Eye (tissue), 1 donor: ENCODE data around the gene KBTBD12.

Experiments used
- DNase-seq: peaks from one replicate; pipeline ENCODE4 v3.0.0-alpha.2; 2015

Gene KBTBD12

GRCh38 chr3:127988770-127989557 lies 73.9 kb downstream of the KBTBD12 start:
- DNase-seq, result no peak

GRCh38 chr3:127990051-127990450 lies 75.0 kb downstream of the KBTBD12 start:
- DNase-seq, result no peak

GRCh38 chr3:127990461-127990860 lies 75.4 kb downstream of the KBTBD12 start:
- no peak for DNase-seq

DNA sequence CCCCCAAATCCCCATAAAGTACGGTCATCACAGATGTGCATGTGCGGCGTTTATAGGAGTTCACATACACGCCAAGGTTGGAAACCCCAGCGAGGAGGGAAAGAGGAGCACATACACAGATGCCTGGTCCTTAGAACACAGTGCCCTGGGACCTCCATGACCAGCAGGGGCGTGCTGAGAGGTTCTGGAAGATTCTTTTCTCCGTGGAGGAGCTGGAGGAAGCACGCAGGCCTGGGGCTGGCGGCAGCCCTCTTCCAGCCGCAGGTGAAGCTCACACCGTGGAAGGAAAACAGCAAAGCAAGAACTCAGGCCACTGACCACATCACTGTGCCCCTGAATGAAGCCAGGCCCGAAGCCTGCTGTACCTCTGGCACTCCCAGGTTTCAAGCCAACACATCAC lies 76.2 kb downstream of the KBTBD12 start:
- no peak for DNase-seq

- DNase-seq, result no peak
These were observed 76.6 kb downstream of the KBTBD12 start for GRCh38 chr3:127991681-127992080.

GRCh38 chr3:127992127-127992526 lies 77.1 kb downstream of the KBTBD12 start:
- no peak for DNase-seq

GRCh38 chr3:127994011-127994410 lies 79.0 kb downstream of the KBTBD12 start:
- DNase-seq, result no peak

- DNase-seq, result no peak
These were observed 82.0 kb downstream of the KBTBD12 start for GRCh38 chr3:127997016-127997415.

DNA sequence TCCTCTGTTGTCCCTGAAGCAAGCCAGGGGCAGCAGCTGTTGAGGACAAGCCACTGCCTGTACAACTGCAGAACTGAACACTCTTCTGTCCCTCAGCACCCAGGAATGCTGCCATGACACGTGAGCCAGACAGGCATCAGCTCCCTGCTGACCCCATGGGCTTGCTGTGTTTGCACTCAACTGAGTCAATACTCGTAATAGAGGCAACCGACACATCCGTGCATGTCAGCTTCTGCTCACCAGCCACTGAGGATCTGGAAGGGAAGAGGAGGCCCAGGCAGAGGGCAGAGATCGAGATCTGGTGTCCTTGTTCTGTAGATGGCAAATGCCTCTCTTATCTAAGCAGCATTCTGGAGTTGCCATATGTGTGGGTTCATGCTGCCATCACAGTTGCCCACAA lies 82.9 kb downstream of the KBTBD12 start:
- peak; percentile 23 for DNase-seq

DNA sequence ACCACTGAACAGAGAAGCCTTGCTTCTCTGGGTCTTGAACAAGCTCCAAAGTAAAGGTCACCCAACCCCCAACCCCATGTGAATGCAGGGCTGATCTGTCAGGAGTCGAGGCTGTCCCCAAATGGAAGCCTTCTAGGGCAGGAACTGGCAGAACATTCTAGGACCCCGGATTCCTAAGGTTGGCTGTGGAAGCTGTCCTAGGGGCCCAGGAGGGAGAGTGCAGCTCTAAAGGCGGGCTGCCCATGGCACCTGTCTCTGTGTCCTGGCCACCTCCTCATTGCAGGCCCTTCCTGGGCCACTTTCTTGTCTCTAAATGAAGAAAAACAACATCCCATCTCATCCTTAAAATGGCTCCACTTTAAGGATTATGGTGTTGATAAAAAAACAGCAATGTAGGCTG lies 83.6 kb downstream of the KBTBD12 start:
- DNase-seq, result no peak

GRCh38 chr3:127999509-128000106 lies 84.6 kb downstream of the KBTBD12 start:
- no peak for DNase-seq

DNA sequence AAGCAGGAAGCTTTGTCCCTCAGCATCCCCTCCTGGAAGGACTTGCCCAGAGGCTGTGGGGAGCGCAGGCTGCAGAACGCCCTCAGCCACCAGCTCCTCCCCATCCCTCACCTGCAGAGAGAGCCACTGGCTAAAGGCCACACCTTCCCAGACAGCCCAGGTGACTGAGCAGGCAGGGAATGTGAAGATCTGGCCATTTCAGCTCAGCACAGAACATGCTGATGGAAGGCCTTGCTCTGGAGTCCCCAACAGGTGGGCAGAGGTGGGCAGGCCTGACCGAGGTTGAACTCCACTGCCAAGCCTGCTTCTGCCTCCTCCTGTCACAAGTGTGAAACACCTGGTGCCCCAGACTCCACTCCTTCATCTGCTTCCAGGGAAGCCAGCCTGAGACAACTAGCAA lies 86.5 kb downstream of the KBTBD12 start:
- DNase-seq, result no peak

DNA sequence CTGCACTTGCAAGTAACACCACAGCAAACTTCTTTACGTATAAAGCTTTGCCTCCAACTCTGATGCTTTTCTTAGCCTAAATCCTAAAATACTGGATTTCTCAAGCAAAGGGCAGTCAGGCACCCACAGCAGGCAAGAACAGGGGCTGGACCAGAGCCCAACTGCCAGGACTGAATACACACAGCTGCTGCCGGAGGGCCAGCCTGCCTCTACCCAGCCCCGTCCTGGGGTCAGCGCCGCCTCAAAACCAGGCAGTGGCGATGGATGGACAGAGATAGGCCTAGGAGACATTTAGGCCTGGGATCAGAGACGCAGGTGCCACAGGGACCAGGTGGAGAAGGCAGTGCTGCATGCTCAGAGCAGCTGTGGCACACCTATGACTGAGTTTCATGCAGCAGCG lies 89.6 kb downstream of the KBTBD12 start:
- DNase-seq, result no peak

- peak; percentile 72 for DNase-seq
These were observed 91.3 kb downstream of the KBTBD12 start for GRCh38 chr3:128006061-128007032.

DNA sequence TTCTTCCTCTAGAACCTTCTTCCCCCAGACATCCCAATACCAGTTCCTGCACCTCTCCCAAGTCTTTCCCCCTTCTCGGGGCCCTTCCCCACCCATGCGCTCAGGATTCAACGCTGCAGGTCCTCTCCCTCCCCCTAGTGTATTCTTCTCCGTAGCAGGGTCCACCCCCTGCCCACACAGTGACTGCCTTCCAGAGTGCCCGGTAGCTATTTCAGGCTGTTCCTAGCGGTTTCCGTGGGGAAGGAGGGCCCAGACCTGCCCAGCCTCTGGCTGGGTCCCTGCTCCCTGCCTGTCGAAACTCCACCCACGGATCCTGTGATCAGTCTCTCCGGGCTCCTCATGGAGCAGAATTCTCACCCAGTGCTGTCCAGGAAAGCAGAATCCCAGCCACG lies 92.0 kb downstream of the KBTBD12 start:
- peak; percentile 10 for DNase-seq

DNA sequence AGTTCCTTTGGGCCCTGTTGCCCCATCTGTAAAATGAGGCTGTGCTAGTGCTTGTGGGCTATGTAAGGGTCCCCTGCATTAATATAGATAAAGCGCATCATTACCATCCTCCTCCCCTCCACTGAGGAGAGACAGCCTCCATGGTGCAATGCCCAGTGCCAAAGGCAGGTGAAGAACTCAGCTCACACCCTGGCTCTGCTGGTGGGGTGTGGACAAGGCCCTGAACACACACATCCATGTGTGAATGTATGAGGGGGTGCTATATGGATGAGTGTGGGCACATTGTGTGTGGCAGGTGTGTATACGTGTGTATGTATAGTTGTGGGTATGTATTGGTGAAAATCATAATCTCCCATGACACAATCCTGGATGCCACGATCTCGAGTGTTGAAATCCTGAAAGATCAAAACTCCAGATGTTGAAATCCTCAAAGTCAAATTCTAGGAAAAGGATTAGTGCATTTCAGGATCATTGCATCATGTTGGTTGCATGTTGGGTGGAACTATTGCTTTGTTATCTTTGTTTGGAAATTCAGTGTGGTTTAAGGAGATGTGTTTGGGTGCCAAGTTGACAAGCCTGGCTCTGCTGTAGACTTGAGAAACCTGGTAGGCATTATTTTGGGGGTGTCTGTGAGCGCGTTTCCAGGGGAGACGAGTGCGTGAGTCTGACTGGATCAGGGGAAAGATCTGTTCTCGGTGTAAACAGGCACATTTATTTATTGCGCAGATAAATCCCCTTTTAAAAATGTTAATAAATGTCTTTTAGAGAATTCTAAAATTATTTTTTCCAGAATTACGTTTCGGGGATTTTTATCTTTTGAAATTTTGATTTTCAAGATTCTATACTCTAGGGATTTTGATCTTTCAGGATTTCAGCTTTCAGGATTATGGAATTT lies 95.2 kb downstream of the KBTBD12 start:
- no peak for DNase-seq

DNA sequence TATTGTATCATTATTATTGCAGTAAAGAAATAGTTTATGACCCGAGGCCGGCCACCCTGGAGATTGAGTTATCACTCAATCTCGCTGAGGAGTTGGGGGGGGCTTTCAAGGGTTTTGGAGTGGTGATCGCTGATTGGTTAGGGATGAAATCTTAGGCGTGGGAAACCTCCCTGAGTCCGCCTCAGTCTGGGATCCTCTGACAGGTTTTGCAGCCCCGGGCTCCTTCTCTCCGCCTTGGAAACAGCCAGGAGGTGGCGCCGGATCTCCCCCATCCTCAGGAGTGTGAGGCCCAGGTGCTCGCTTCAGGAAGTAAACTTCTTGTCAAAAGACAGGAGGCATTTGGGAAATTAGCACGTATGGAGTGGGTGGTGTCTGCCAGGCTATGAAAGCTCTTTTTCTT lies 96.1 kb downstream of the KBTBD12 start:
- peak; percentile 60 for DNase-seq

- DNase-seq, result no peak
These were observed 97.0 kb downstream of the KBTBD12 start for GRCh38 chr3:128012050-128012449.

DNA sequence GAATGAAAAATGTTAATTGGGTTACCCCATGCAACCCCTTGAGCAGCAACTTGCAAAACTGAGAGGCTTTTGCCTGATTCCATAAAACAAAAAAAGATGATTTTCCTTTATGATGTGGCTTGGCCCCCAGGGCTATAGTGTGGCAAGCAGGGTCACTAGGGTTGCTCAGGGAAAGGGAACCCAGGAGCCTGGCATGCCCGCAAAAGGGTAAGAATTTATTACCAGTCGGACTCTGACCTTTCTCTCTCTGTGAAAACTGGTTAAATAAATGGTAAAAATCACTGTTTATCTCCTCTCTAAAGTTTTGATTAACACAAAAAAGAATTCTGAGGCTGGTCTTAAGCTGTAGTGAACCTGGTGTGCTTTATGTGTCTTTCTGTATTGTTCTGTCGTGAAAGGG lies 99.5 kb downstream of the KBTBD12 start:
- no peak for DNase-seq

- DNase-seq, result no peak
These were observed 101.5 kb downstream of the KBTBD12 start for GRCh38 chr3:128016502-128016901.

DNA sequence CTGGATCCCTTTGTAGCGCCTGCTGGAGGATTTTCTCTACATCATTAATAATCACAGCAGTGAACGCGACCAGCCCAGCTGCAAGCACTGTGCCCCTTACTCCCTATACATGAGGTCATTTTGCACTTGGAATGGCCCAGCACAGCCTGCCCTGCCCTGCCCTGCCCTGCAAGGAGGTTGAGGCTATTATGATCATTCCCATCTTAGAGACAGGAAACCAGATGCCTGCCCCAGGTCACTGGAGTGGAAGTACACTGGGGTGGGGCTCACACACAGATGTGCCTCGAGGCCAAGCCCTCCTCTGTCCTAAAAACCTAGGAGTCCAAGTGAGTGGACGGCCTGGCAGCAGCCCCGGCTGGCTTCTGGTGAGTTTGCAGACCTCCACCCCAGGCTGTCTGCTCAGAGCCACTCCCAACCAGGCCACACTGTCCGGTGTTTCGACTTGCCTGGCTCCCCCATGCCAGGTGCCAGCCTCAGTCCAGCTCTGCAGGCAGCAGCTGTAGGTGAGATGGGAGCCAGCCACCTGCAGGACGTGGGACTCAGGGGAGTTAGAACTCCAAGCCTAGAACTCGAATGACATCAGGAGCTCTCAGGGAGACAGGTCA lies 106.8 kb downstream of the KBTBD12 start:
- DNase-seq, result no peak

DNA sequence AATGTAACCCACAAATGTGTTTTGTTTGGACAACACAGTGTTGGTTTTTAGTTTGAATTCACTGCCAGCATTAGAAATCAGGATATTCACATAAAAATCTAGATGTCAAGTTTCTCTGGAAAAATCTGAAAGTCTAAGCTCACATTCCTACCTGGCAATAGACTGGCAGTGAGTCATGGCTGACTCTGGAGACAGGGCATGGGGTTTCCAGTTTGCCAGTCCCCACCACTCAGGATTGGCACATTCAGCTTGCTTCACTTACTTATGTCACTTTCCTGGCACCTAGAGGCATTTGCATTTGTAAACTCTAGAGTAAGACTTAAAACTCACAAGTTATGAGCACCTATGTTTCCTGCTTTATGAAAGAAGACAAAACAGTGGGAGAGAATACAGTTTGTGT lies 118.1 kb downstream of the KBTBD12 start:
- DNase-seq, result no peak
